ENCODE results near the gene HEBP1. TPM values are rescaled to one million over a fixed set of nuclear protein-coding genes. Genes with fewer than 3 reads are reported as not detected.

HEBP1 gene
- polyA plus RNA-seq (2013, experiment 1 of 2): 63.7 TPM
- 63.2 TPM for polyA plus RNA-seq (2013, experiment 2 of 2)

- peak within 1 kb of the TSS; percentile 93 for H3K23ac ChIP-seq (ENCODE audit: low read depth, low read length, poor library complexity)
- whole genome bisulfite sequencing, 2 donors (ENCODE audit: extremely low coverage in 2 of 2, insufficient read length in 2 of 2, insufficient replicate concordance in 1 of 2): no CpG with 5 or more reads among the region's 69 CpGs
- peak within 1 kb of the TSS; percentile 99 for H2AFZ ChIP-seq (ENCODE audit: low read length)
- no peak within 1 kb of the TSS for H2BK12ac ChIP-seq (ENCODE audit: low read length)
- H3K27ac ChIP-seq (replicated peaks; ENCODE audit: low read length): peak within 1 kb of the TSS; percentile 50
- H3K36me3 ChIP-seq (replicated peaks in 1 of 2; ENCODE audit: control insufficient read depth in 2 of 2, insufficient read depth in 2 of 2, low read length in 2 of 2): no peaks in the 10 kb centered on the region
- peak within 1 kb of the TSS; percentile 59 for H2BK15ac ChIP-seq (ENCODE audit: low read length)
- no peak within 1 kb of the TSS for H4K91ac ChIP-seq (ENCODE audit: low read depth, low read length, poor library complexity)
- peak within 1 kb of the TSS; percentile 93 for H3K18ac ChIP-seq (ENCODE audit: low read length)
- H3K4me1 ChIP-seq (ENCODE audit: control insufficient read depth in 2 of 2, insufficient read depth in 1 of 2, low read depth in 1 of 2, low read length in 2 of 2): peaks cover 2 to 4% of the 10 kb centered on the region in 2 donors
- peak within 1 kb of the TSS; percentile 72 to 97 for H3K4me3 ChIP-seq (ENCODE audit: low read length in 2 of 2)
- H3K9ac ChIP-seq (ENCODE audit: low read depth, low read length, poor library complexity): peak within 1 kb of the TSS; percentile 100
- H3K14ac ChIP-seq (ENCODE audit: low read length): peak within 1 kb of the TSS; percentile 97
- H2BK5ac ChIP-seq (ENCODE audit: low read length): no peak within 1 kb of the TSS
- peaks cover 1% of the 10 kb centered on the region for H3K79me1 ChIP-seq (ENCODE audit: low read depth, low read length)
- H2BK120ac ChIP-seq (ENCODE audit: low read depth, low read length): no peak within 1 kb of the TSS
- peak within 1 kb of the TSS; percentile 64 for H2AK5ac ChIP-seq (ENCODE audit: low read depth, low read length)
- no peaks in the 10 kb centered on the region for H3K9me3 ChIP-seq (replicated peaks in 1 of 2; ENCODE audit: control insufficient read depth in 2 of 2, insufficient read depth in 1 of 2, low read depth in 1 of 2, low read length in 2 of 2)
- peaks cover 0 to 5% (median 0%) of the 10 kb centered on the region in 3 experiments for H3K27me3 ChIP-seq (ENCODE audit: control insufficient read depth in 3 of 3, insufficient read depth in 3 of 3, low read depth in 1 of 3, low read length in 3 of 3)
- peak within 1 kb of the TSS; percentile 69 for H3K4ac ChIP-seq (ENCODE audit: low read length)
- H4K8ac ChIP-seq (ENCODE audit: low read depth, low read length): no peak within 1 kb of the TSS
- DNase-seq (ENCODE audit: low spot score): peak; percentile 88
- H3K4me2 ChIP-seq (ENCODE audit: insufficient read depth, low read length, poor library complexity, severe bottlenecking): peak within 1 kb of the TSS; percentile 82
Measured at GRCh38 chr12:12999959-13000615, at the start of gene HEBP1. HEBP1 (minus strand) TSS chr12:13000265; CDS start chr12:13000114, 151 bp downstream.

DNA sequence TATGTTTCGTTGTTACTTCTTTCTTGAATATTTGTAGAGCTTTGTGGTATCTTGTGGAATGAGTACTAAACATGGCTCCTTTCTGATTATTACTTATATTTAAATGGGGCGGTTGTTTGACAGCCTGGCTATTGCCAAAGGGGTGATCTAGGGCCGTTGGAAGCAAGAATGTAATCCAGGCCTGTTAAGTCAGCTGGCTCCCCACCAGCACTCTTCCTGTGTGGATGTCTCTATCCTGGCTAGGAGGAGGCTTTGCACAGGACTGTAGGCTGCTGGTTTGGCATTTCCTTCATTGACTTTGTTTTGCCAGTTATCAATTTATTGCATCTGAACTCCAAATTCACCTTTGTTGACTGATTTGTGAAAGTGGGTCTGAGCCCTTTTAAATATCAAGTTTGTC, 49.8 kb upstream of the HEBP1 start:
- H2BK120ac ChIP-seq (ENCODE audit: low read depth, low read length): no peak overlapping the region
- H3K79me1 ChIP-seq (ENCODE audit: low read depth, low read length): no peaks in the 10 kb centered on the region
- no peak overlapping the region for H3K4ac ChIP-seq (ENCODE audit: low read length)
- no peak overlapping the region for H3K4me2 ChIP-seq (ENCODE audit: insufficient read depth, low read length, poor library complexity, severe bottlenecking)
- no CpG with 5 or more reads among the region's 3 CpGs for WGBS, 2 donors (ENCODE audit: extremely low coverage in 2 of 2, insufficient read length in 2 of 2, insufficient replicate concordance in 1 of 2)
- no peak overlapping the region for H4K91ac ChIP-seq (ENCODE audit: low read depth, low read length, poor library complexity)
- no peak overlapping the region for H2AK5ac ChIP-seq (ENCODE audit: low read depth, low read length)
- no peak for DNase-seq (ENCODE audit: low spot score)
- no peaks in the 10 kb centered on the region for H3K36me3 ChIP-seq (replicated peaks in 1 of 2; ENCODE audit: control insufficient read depth in 2 of 2, insufficient read depth in 2 of 2, low read length in 2 of 2)
- H3K27ac ChIP-seq (replicated peaks; ENCODE audit: low read length): no peak overlapping the region
- no peak overlapping the region for H2BK12ac ChIP-seq (ENCODE audit: low read length)
- peaks cover 0 to 11% of the 10 kb centered on the region in 2 donors for H3K4me1 ChIP-seq (ENCODE audit: control insufficient read depth in 2 of 2, insufficient read depth in 1 of 2, low read depth in 1 of 2, low read length in 2 of 2)
- no peak overlapping the region for H3K4me3 ChIP-seq (ENCODE audit: low read length in 2 of 2)
- H2BK15ac ChIP-seq (ENCODE audit: low read length): no peak overlapping the region
- H3K18ac ChIP-seq (ENCODE audit: low read length): no peak overlapping the region
- H2BK5ac ChIP-seq (ENCODE audit: low read length): no peak overlapping the region
- H2AFZ ChIP-seq (ENCODE audit: low read length): no peak overlapping the region
- no peaks in the 10 kb centered on the region for H3K27me3 ChIP-seq (ENCODE audit: control insufficient read depth in 3 of 3, insufficient read depth in 3 of 3, low read depth in 1 of 3, low read length in 3 of 3)
- H4K8ac ChIP-seq (ENCODE audit: low read depth, low read length): no peak overlapping the region
- H3K23ac ChIP-seq (ENCODE audit: low read depth, low read length, poor library complexity): no peak overlapping the region
- no peak overlapping the region for H3K14ac ChIP-seq (ENCODE audit: low read length)
- no peak overlapping the region for H3K9ac ChIP-seq (ENCODE audit: low read depth, low read length, poor library complexity)
- H3K9me3 ChIP-seq (replicated peaks in 1 of 2; ENCODE audit: control insufficient read depth in 2 of 2, insufficient read depth in 1 of 2, low read depth in 1 of 2, low read length in 2 of 2): peaks cover 0 to 6% of the 10 kb centered on the region in 2 donors

DNA sequence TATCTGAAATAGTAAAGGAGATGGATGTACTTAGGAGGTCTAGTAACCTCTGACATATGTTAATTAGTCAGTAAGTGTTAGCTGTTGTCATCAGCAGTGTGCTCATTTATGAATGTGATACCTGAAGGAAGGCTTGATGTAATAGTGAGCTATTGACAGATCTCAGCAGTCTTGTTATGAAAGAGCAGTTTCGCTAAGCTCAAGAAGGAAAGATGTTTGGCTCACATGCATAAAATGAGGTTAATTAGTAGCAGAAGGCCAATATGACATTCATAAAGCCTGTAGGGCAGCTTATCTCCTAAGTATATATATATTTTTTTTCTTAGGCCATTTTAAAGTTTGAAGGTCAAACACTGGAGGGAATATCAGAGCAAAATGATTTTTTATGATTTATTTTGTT, 46.9 kb upstream of the HEBP1 start:
- H2BK5ac ChIP-seq (ENCODE audit: low read length): no peak overlapping the region
- H2BK12ac ChIP-seq (ENCODE audit: low read length): no peak overlapping the region
- no peak for DNase-seq (ENCODE audit: low spot score)
- no CpG with 5 or more reads among the region's 1 CpG for WGBS, 2 donors (ENCODE audit: extremely low coverage in 2 of 2, insufficient read length in 2 of 2, insufficient replicate concordance in 1 of 2)
- no peak overlapping the region for H3K23ac ChIP-seq (ENCODE audit: low read depth, low read length, poor library complexity)
- H3K9me3 ChIP-seq (replicated peaks in 1 of 2; ENCODE audit: control insufficient read depth in 2 of 2, insufficient read depth in 1 of 2, low read depth in 1 of 2, low read length in 2 of 2): no peaks in the 10 kb centered on the region
- H4K8ac ChIP-seq (ENCODE audit: low read depth, low read length): no peak overlapping the region
- H3K79me1 ChIP-seq (ENCODE audit: low read depth, low read length): no peaks in the 10 kb centered on the region
- no peak overlapping the region for H2BK15ac ChIP-seq (ENCODE audit: low read length)
- H3K4me1 ChIP-seq (ENCODE audit: control insufficient read depth in 2 of 2, insufficient read depth in 1 of 2, low read depth in 1 of 2, low read length in 2 of 2): peaks cover 0 to 9% of the 10 kb centered on the region in 2 donors
- H3K27ac ChIP-seq (replicated peaks; ENCODE audit: low read length): no peak overlapping the region
- H3K4ac ChIP-seq (ENCODE audit: low read length): no peak overlapping the region
- no peak overlapping the region for H3K4me2 ChIP-seq (ENCODE audit: insufficient read depth, low read length, poor library complexity, severe bottlenecking)
- H3K9ac ChIP-seq (ENCODE audit: low read depth, low read length, poor library complexity): no peak overlapping the region
- H4K91ac ChIP-seq (ENCODE audit: low read depth, low read length, poor library complexity): no peak overlapping the region
- no peak overlapping the region for H3K4me3 ChIP-seq (ENCODE audit: low read length in 2 of 2)
- no peak overlapping the region for H3K18ac ChIP-seq (ENCODE audit: low read length)
- H2AK5ac ChIP-seq (ENCODE audit: low read depth, low read length): no peak overlapping the region
- H3K27me3 ChIP-seq (ENCODE audit: control insufficient read depth in 3 of 3, insufficient read depth in 3 of 3, low read depth in 1 of 3, low read length in 3 of 3): peaks cover 0 to 20% (median 0%) of the 10 kb centered on the region in 3 experiments
- H3K36me3 ChIP-seq (replicated peaks in 1 of 2; ENCODE audit: control insufficient read depth in 2 of 2, insufficient read depth in 2 of 2, low read length in 2 of 2): no peaks in the 10 kb centered on the region
- H2AFZ ChIP-seq (ENCODE audit: low read length): no peak overlapping the region
- H2BK120ac ChIP-seq (ENCODE audit: low read depth, low read length): no peak overlapping the region
- no peak overlapping the region for H3K14ac ChIP-seq (ENCODE audit: low read length)

DNA sequence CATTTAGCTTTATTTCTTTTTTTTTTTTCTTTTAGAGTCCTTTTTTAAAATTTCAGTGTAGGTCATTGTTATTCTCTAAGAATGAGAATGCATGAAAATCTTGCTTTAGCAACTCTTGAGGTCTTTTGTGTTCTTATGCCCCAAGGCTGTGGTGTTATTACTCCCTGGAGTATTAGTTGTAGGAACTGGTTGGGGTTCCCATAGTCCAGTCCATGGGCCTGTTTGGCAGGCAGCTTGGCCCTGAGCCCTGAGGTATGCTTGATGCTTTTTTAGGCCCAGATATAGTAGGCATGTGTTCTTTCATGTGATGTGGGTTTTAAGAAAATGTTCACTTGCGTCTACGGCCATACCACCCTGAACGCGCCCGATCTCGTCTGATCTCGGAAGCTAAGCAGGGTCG, 45.8 kb upstream of the HEBP1 start:
- Histone ChIP-seq H3K4me3 (ENCODE audit: low read length in 2 of 2) (no peak overlapping the region), H2AK5ac (ENCODE audit: low read depth, low read length) (no peak overlapping the region)
- no CpG with 5 or more reads among the region's 8 CpGs for WGBS, 2 donors (ENCODE audit: extremely low coverage in 2 of 2, insufficient read length in 2 of 2, insufficient replicate concordance in 1 of 2)

More for the DNA sequence above, 45.8 kb upstream of the HEBP1 start:
- Histone ChIP-seq H2BK5ac (ENCODE audit: low read length) (no peak overlapping the region), H2BK120ac (ENCODE audit: low read depth, low read length) (no peak overlapping the region), H2BK15ac (ENCODE audit: low read length) (no peak overlapping the region), H3K9ac (ENCODE audit: low read depth, low read length, poor library complexity) (no peak overlapping the region), H4K91ac (ENCODE audit: low read depth, low read length, poor library complexity) (no peak overlapping the region), H3K4ac (ENCODE audit: low read length) (no peak overlapping the region), H3K9me3 (replicated peaks in 1 of 2; ENCODE audit: control insufficient read depth in 2 of 2, insufficient read depth in 1 of 2, low read depth in 1 of 2, low read length in 2 of 2) (no peaks in the 10 kb centered on the region), H3K4me2 (ENCODE audit: insufficient read depth, low read length, poor library complexity, severe bottlenecking) (no peak overlapping the region), H2AFZ (ENCODE audit: low read length) (no peak overlapping the region), H3K18ac (ENCODE audit: low read length) (no peak overlapping the region), H3K4me1 (ENCODE audit: control insufficient read depth in 2 of 2, insufficient read depth in 1 of 2, low read depth in 1 of 2, low read length in 2 of 2) (peaks cover 0 to 9% of the 10 kb centered on the region in 2 donors), H2BK12ac (ENCODE audit: low read length) (no peak overlapping the region), H3K27ac (replicated peaks; ENCODE audit: low read length) (no peak overlapping the region), H3K36me3 (replicated peaks in 1 of 2; ENCODE audit: control insufficient read depth in 2 of 2, insufficient read depth in 2 of 2, low read length in 2 of 2) (no peaks in the 10 kb centered on the region), H3K79me1 (ENCODE audit: low read depth, low read length) (no peaks in the 10 kb centered on the region), H3K23ac (ENCODE audit: low read depth, low read length, poor library complexity) (no peak overlapping the region), H4K8ac (ENCODE audit: low read depth, low read length) (no peak overlapping the region), H3K27me3 (ENCODE audit: control insufficient read depth in 3 of 3, insufficient read depth in 3 of 3, low read depth in 1 of 3, low read length in 3 of 3) (peaks cover 0 to 30% (median 0%) of the 10 kb centered on the region in 3 experiments), H3K14ac (ENCODE audit: low read length) (no peak overlapping the region)
- no peak for DNase-seq (ENCODE audit: low spot score)

Data from neuronal stem cell (in vitro differentiated cells).